Naive thymus-derived CD4-positive, alpha-beta T cell (primary cell): Measurements from ENCODE around the gene TDRD7. TPM values are rescaled to one million over a fixed set of nuclear protein-coding genes. Genes with fewer than 3 reads are reported as not detected.

Source experiments
- ATAC-seq: fragments of 150-1000 bp; cut with Tn5 transposase; 2 replicates; pipeline ENCODE4 v1.10.0; 2021; ENCODE audit warnings: mild to moderate bottlenecking, moderate library complexity
- CTCF ChIA-PET: fragments of 350-600 bp; sonication (Branson Sonifier 250); formaldehyde crosslinking; loops from one replicate; lab custom pipeline; 2021; ENCODE audit warnings: antibody characterized with exemption; lab: Charles Lee
- POLR2A ChIA-PET: fragments of 350-600 bp; sonication (Branson Sonifier 250); formaldehyde crosslinking; loops from one replicate; lab custom pipeline; 2021; ENCODE audit warnings: antibody characterized with exemption, inconsistent platforms; lab: Charles Lee
- DNase-seq, 9 donors: peaks; one replicate each; pipeline versions ENCODE4 v3.0.0 to v3.0.0-alpha.2; 2020 to 2022; ENCODE audit warnings: mixed read lengths in 1 of 9
- H3K27ac ChIP-seq: one replicate; pipeline ENCODE4 v1.7.0; 2013; ENCODE audit warnings: mild to moderate bottlenecking, low read depth, low read length, moderate library complexity
- H3K27me3 ChIP-seq, 2 donors: one replicate each; pipeline ENCODE4 v1.7.0; 2013; ENCODE audit warnings: low read length in 2 of 2, mild to moderate bottlenecking in 2 of 2, moderate library complexity in 2 of 2; ENCODE audit not compliant: control insufficient read depth in 2 of 2, insufficient read depth in 2 of 2
- H3K36me3 ChIP-seq, 3 experiments: 1 replicate in 2 of 3; 2 replicates in 1 of 3; pipeline ENCODE4 v1.7.0; 2013; ENCODE audit warnings: low read length in 3 of 3, mild to moderate bottlenecking in 3 of 3, moderate library complexity in 1 of 3; ENCODE audit not compliant: insufficient read depth in 3 of 3, control insufficient read depth in 2 of 3
- H3K4me1 ChIP-seq, 2 donors: one replicate each; pipeline ENCODE4 v1.7.0; 2013; ENCODE audit warnings: low read length in 2 of 2, mild to moderate bottlenecking in 2 of 2, moderate library complexity in 1 of 2; ENCODE audit not compliant: control insufficient read depth in 2 of 2, insufficient read depth in 2 of 2
- H3K4me3 ChIP-seq: 2 replicates; pipeline ENCODE4 v1.7.0; 2013; ENCODE audit warnings: mild to moderate bottlenecking, low read length
- H3K9me3 ChIP-seq, 3 experiments: 1 replicate in 2 of 3; 2 replicates in 1 of 3; pipeline ENCODE4 v1.7.0; 2013; ENCODE audit warnings: low read length in 3 of 3; ENCODE audit not compliant: control insufficient read depth in 2 of 3
- H3K27ac Mint-ChIP-seq, 9 donors: one replicate each; pipeline ENCODE4 v1.8.0; 2020 to 2022; ENCODE audit warnings: mixed read lengths in 9 of 9, mild to moderate bottlenecking in 8 of 9, moderate library complexity in 5 of 9, inconsistent platforms in 2 of 9
- H3K27me3 Mint-ChIP-seq, 5 donors: one replicate each; pipeline ENCODE4 v1.8.0; 2021 to 2022; ENCODE audit warnings: mixed read lengths in 5 of 5, mild to moderate bottlenecking in 1 of 5
- H3K36me3 Mint-ChIP-seq, 5 donors: one replicate each; pipeline ENCODE4 v1.8.0; 2020 to 2022; ENCODE audit warnings: mixed read lengths in 5 of 5, mild to moderate bottlenecking in 3 of 5, inconsistent platforms in 1 of 5
- H3K4me1 Mint-ChIP-seq, 7 donors: one replicate each; pipeline ENCODE4 v1.8.0; 2020 to 2022; ENCODE audit warnings: mixed read lengths in 7 of 7, mild to moderate bottlenecking in 3 of 7, inconsistent platforms in 1 of 7
- H3K4me3 Mint-ChIP-seq, 10 donors: one replicate each; pipeline ENCODE4 v1.8.0; 2020 to 2022; ENCODE audit warnings: mild to moderate bottlenecking in 10 of 10, mixed read lengths in 10 of 10, moderate library complexity in 6 of 10, inconsistent platforms in 2 of 10
- H3K9me3 Mint-ChIP-seq, 11 donors: one replicate each; pipeline ENCODE4 v1.8.0; 2020 to 2022; ENCODE audit warnings: mixed read lengths in 11 of 11, mild to moderate bottlenecking in 4 of 11, inconsistent platforms in 1 of 11, moderate library complexity in 1 of 11
- intact Hi-C, 2 donors: fragments of 100-400 bp; cut with micrococcal nuclease; formaldehyde crosslinking; loops; one replicate each; pipeline ENCODE4 v1.15.1; 2023
- polyA plus RNA-seq, 2 donors: library from polyadenylated mRNA; unstranded; fragments of 300-500 nt; fragmentation: Illumina TruSeq; gene quantifications; one replicate each; pipeline ENCODE4 v1.2.3, GENCODE V29; 2021
- total RNA-seq, 6 experiments: library from RNA in 5 of 6; stranded (reverse) in 5 of 6; gene quantifications; 1 replicate in 5 of 6; 2 replicates in 1 of 6; pipeline ENCODE4 v1.2.3 and lab custom pipeline; 2021 to 2026

TDRD7 gene
- total and polyA plus RNA-seq, 7 experiments from 2014 or later, result 2.2 to 15.0 (median 9.0) TPM

DNA sequence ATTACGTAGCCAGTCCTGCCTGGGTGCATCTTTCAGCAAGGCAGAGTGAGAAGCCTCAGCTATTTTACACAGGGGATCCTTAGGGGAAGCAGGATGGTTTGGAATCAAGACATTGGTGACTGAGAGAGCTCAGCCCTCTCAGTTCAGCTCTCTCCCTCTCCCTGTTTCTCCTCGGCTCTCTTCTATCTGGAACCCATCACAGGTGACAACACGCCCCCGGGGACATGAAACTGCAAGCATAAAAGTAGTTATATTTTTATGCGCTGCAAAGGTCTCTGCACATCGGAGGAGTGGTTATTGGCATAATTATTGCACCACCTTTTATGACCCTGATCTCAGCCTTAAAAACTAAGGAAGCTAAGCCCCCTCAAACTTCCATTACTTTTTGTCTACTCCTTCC lies 103.8 kb downstream of the TDRD7 start:
- peaks cover 12 to 44% (median 35%) of the 10 kb centered on the region in 5 donors for H3K27me3 Mint-ChIP-seq

DNA sequence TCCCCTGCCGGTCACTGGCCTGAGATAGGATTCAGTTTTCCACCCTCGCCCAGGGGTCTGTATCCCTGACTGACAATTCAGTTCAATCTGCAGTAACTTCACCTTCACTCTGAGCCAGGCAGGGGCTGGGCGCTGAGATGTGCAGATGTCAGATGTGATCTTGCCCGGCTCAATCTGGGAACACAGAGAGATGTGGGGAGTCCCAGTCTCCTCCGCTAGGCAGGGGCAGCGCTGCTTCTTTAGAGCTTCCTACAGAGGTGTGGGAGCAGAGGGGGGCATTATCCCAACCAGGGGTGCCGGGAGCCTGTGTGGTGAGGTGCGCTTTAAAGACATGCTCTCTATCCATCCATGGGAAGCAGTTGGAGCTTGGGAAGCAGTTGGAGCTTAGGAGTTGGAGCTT lies 104.2 kb downstream of the TDRD7 start:
- peaks cover 0 to 2% (median 0%) of the 10 kb centered on the region in 11 donors for H3K9me3 Mint-ChIP-seq
- H3K4me3 ChIP-seq, result no peak overlapping the region
- POLR2A ChIA-PET, result no interaction called here
- no peaks in the 10 kb centered on the region for H3K27me3 ChIP-seq
- H3K27me3 Mint-ChIP-seq, result peaks cover 17 to 45% (median 35%) of the 10 kb centered on the region in 5 donors
- DNase-seq, result no peak
- ATAC-seq, result no peak
- no peaks in the 10 kb centered on the region for H3K36me3 Mint-ChIP-seq
- intact Hi-C loops, result no loop called here
- H3K36me3 ChIP-seq, result no peaks in the 10 kb centered on the region
- no peaks in the 10 kb centered on the region for H3K9me3 ChIP-seq
- H3K4me1 Mint-ChIP-seq, result peaks cover 0 to 15% (median 0%) of the 10 kb centered on the region in 7 donors
- no peak overlapping the region for H3K27ac ChIP-seq
- no peak overlapping the region for H3K27ac Mint-ChIP-seq
- H3K4me1 ChIP-seq, result no peaks in the 10 kb centered on the region
- no peak overlapping the region for H3K4me3 Mint-ChIP-seq
- CTCF ChIA-PET, result interaction anchor here (0.5 kb wide), 1 partner anchor 349 kb away, joined by 3 read pairs; no protein-coding TSS in a partner anchor

More for the DNA sequence above, 103.8 kb downstream of the TDRD7 start:
- H3K4me3 ChIP-seq, result no peak overlapping the region
- Mint-ChIP-seq H3K36me3 (no peaks in the 10 kb centered on the region), H3K4me3 (no peak overlapping the region), H3K27ac (no peak overlapping the region), H3K9me3 (peaks cover 0 to 2% (median 0%) of the 10 kb centered on the region in 11 donors), H3K4me1 (peaks cover 0 to 20% (median 0%) of the 10 kb centered on the region in 7 donors)
- no peak for ATAC-seq
- DNase-seq, result no peak
- CTCF ChIA-PET, result no interaction called here
- POLR2A ChIA-PET, result no interaction called here
- no peaks in the 10 kb centered on the region for H3K9me3 ChIP-seq
- no peaks in the 10 kb centered on the region for H3K36me3 ChIP-seq
- H3K4me1 ChIP-seq, result no peaks in the 10 kb centered on the region
- no peaks in the 10 kb centered on the region for H3K27me3 ChIP-seq
- intact Hi-C loops, result no loop called here
- no peak overlapping the region for H3K27ac ChIP-seq

DNA sequence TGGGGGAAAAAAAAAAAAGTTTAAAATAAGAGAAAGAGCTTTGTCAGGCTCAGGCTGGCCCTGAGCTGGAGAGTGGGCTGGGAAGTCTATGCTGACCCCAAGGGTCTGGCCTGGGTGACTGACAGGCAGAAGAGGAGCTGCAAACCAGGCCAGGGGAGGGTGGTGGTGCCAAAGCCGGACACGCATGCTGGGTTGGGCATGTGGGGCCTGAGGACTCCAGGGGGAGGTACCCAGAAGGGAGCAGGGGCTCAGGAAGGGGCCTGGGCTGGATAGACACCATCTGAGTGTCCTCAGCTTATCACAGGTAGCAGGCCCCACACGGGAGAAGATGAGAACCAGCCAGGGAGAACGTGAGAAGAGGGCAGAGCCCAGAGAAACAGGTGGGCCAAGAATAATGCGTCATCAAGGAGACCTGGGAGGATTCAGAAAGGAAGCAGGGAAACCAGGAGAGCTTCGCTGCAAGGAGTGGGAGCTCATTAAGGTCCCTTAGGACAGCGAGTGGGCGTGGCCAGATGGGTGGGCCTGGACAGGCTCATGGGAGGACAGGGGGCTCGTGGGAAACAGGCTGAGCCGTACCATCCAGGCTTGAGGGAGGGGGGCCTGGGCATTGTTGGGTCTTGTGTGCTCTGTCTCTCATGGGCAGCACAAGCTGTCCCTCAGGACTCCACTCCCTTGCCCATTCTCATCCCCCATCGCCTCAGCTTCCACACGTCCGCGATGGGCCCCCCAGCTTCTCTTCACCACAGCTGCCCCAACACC lies 105.6 kb downstream of the TDRD7 start:
- CTCF ChIA-PET, result no interaction called here
- Mint-ChIP-seq H3K27me3 (peaks cover 18 to 40% (median 35%) of the 10 kb centered on the region in 5 donors), H3K4me3 (no peak overlapping the region), H3K9me3 (peaks cover 0 to 2% (median 0%) of the 10 kb centered on the region in 11 donors), H3K4me1 (peaks cover 0 to 5% (median 0%) of the 10 kb centered on the region in 7 donors), H3K36me3 (no peaks in the 10 kb centered on the region), H3K27ac (no peak overlapping the region)
- H3K36me3 ChIP-seq, result no peaks in the 10 kb centered on the region
- H3K4me1 ChIP-seq, result no peaks in the 10 kb centered on the region
- ATAC-seq, result no peak
- intact Hi-C loops, result no loop called here
- no peak for DNase-seq
- no peak overlapping the region for H3K27ac ChIP-seq
- no peak overlapping the region for H3K4me3 ChIP-seq
- POLR2A ChIA-PET, result no interaction called here
- no peaks in the 10 kb centered on the region for H3K27me3 ChIP-seq
- H3K9me3 ChIP-seq, result no peaks in the 10 kb centered on the region

DNA sequence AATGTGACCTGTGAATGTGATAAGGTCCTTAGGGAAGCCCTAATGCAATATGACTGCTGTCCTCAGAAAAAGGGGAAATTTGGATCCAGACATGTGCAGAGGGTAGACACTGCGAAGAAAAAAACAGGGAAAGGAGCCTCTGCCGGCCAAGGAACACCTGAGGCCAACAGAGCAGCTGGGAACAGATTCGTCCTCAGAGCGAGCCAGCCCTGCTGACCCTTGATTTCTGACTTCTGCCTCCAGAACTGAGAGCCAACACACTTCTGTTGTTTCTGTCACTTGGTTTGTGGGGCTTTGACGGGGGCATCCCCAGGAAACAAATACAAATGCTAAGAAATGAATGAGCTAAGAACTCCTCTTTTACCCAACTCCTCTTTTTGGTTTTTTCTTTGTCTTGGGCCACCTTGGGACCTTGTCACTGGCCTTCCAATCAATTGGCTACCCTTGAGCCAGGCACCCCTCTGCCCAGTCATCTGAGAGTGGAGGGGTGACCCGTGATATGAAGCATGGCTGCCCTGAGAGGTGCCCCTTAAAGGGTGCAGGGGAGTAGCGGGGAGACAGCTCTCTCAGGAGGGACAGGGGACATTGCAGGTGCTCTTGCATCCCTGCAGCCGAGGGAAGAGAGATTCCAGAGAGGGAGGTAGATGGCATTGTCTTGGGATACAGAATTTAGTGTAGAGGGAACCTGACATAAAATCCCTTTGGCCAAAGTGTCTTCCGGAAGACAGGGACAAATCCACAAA lies 106.4 kb downstream of the TDRD7 start:
- Histone ChIP-seq H3K4me1 (no peaks in the 10 kb centered on the region), H3K9me3 (no peaks in the 10 kb centered on the region), H3K27ac (no peak overlapping the region), H3K36me3 (no peaks in the 10 kb centered on the region), H3K4me3 (no peak overlapping the region), H3K27me3 (no peaks in the 10 kb centered on the region)
- intact Hi-C loops, result no loop called here
- DNase-seq, result no peak
- POLR2A ChIA-PET, result no interaction called here
- ATAC-seq, result no peak
- Mint-ChIP-seq H3K36me3 (no peaks in the 10 kb centered on the region), H3K4me1 (peaks cover 0 to 5% (median 0%) of the 10 kb centered on the region in 7 donors), H3K9me3 (peaks cover 0 to 2% (median 0%) of the 10 kb centered on the region in 11 donors), H3K27me3 (peaks cover 18 to 40% (median 35%) of the 10 kb centered on the region in 5 donors), H3K4me3 (no peak overlapping the region), H3K27ac (peak overlapping the region in 1 of 9 donors; percentile 18)
- CTCF ChIA-PET, result no interaction called here

DNA sequence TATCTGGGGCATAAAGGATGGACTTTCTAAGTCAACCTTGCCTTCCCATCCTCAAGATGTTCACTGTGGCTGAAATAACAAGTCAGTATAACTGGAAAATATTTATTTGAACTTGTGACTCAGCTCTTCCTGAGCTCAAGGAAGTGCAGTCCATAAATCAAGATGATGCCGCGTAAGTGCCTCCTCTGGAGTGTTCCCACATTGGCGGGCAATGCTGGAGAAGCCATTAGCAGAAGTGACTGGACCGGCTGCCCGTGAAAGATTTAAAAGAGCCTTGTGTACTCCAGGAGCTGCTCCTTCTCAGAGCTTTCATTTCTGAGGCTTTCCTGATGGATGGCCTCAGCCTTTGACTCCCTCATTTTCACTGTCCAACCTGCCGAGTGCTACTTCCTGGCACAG lies 107.0 kb downstream of the TDRD7 start:
- Mint-ChIP-seq H3K27ac (peak overlapping the region in 1 of 9 donors; percentile 16), H3K9me3 (peaks cover 0 to 2% (median 0%) of the 10 kb centered on the region in 11 donors), H3K36me3 (no peaks in the 10 kb centered on the region), H3K27me3 (peaks cover 18 to 40% (median 35%) of the 10 kb centered on the region in 5 donors), H3K4me1 (peaks cover 0 to 5% (median 0%) of the 10 kb centered on the region in 7 donors), H3K4me3 (no peak overlapping the region)
- Histone ChIP-seq H3K4me3 (no peak overlapping the region), H3K27me3 (no peaks in the 10 kb centered on the region), H3K36me3 (no peaks in the 10 kb centered on the region), H3K9me3 (no peaks in the 10 kb centered on the region), H3K27ac (no peak overlapping the region), H3K4me1 (no peaks in the 10 kb centered on the region)
- DNase-seq (no peak), ATAC-seq (no peak)
- intact Hi-C loops, result no loop called here
- ChIA-PET CTCF (no interaction called here), POLR2A (no interaction called here)

DNA sequence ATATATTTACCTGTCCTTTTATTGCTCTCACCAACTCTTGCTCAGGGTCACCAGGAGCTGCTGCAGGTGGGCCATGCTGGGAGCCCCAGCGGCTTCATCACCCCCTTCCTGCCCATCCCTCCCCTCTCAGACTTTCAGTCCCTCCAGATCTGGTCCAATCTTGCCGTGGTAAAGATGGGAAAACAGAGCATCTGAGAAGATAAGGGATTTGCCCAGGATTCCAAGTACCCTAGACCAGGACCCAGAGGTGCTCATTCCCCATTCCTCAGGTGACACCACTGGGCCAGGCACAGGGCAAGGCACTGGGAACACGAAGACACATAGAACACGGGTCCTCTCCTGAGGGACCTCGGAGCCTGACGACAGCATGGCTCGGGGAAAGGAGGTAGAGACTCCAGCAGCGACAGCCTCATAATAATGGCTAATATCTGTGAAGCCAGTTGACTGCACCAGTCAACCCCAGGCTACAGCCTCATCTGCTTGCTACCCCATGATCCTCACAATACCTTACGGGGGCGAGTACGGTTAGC lies 107.6 kb downstream of the TDRD7 start:
- Mint-ChIP-seq H3K27ac (peak overlapping the region in 1 of 9 donors; percentile 10), H3K4me3 (no peak overlapping the region), H3K27me3 (peaks cover 18 to 40% (median 35%) of the 10 kb centered on the region in 5 donors), H3K4me1 (peaks cover 0 to 5% (median 0%) of the 10 kb centered on the region in 7 donors), H3K9me3 (peaks cover 0 to 2% (median 0%) of the 10 kb centered on the region in 11 donors), H3K36me3 (no peaks in the 10 kb centered on the region)
- CTCF ChIA-PET, result no interaction called here
- no peaks in the 10 kb centered on the region for H3K36me3 ChIP-seq
- no peaks in the 10 kb centered on the region for H3K27me3 ChIP-seq
- no peak for ATAC-seq
- H3K27ac ChIP-seq, result no peak overlapping the region
- DNase-seq, result no peak
- no peak overlapping the region for H3K4me3 ChIP-seq
- POLR2A ChIA-PET, result no interaction called here
- intact Hi-C loops, result no loop called here
- H3K9me3 ChIP-seq, result no peaks in the 10 kb centered on the region
- no peaks in the 10 kb centered on the region for H3K4me1 ChIP-seq
